Measurements from ENCODE around the gene DPY19L1. TPM values are rescaled to one million over a fixed set of nuclear protein-coding genes. Genes with fewer than 3 reads are reported as not detected.
"Not testable (repeated sequence)": the region's sequence is repeated elsewhere in the genome, so short reads cannot be mapped to it uniquely, and the experiment has no call there.

The DPY19L1 gene
- total RNA-seq, 1 experiment from 2014 or later, result 32.8 TPM

- H3F3A ChIP-seq (ENCODE audit: insufficient read depth, low read depth); H3K79me2 ChIP-seq (ENCODE audit: low read depth); H3K4me2 ChIP-seq; H3K36me3 ChIP-seq (ENCODE audit: low read depth); H3K27ac ChIP-seq; H3K9me3 ChIP-seq (ENCODE audit: insufficient read depth, low read depth); DNase-seq; H3K4me3 ChIP-seq; CTCF ChIA-PET; H3K9me2 ChIP-seq (ENCODE audit: insufficient read depth); H3K4me1 ChIP-seq (replicated peaks; ENCODE audit: insufficient read depth); H2AFZ ChIP-seq; intact Hi-C loops (cut with micrococcal nuclease; ENCODE audit: unreplicated experiment); H3K27me3 ChIP-seq (ENCODE audit: insufficient read depth, low read depth); POLR2A ChIA-PET (ENCODE audit: unreplicated experiment); BruUV-seq (replicated peaks); H4K20me1 ChIP-seq (ENCODE audit: insufficient read depth): not testable (repeated sequence)
Measured at GRCh38 chr7:34919038-34919437, 118.2 kb downstream of the DPY19L1 start.

GRCh38 chr7:34918198-34918861 lies 119.0 kb downstream of the DPY19L1 start:
- H3K4me1 ChIP-seq (replicated peaks; ENCODE audit: insufficient read depth); H3K27ac ChIP-seq; H2AFZ ChIP-seq; intact Hi-C loops (cut with micrococcal nuclease; ENCODE audit: unreplicated experiment); H3K4me2 ChIP-seq; POLR2A ChIA-PET (ENCODE audit: unreplicated experiment); CTCF ChIA-PET; DNase-seq; H3K4me3 ChIP-seq; H3K36me3 ChIP-seq (ENCODE audit: low read depth); H3F3A ChIP-seq (ENCODE audit: insufficient read depth, low read depth); H3K79me2 ChIP-seq (ENCODE audit: low read depth); H4K20me1 ChIP-seq (ENCODE audit: insufficient read depth); H3K9me3 ChIP-seq (ENCODE audit: insufficient read depth, low read depth); H3K9me2 ChIP-seq (ENCODE audit: insufficient read depth); BruUV-seq (replicated peaks); H3K27me3 ChIP-seq (ENCODE audit: insufficient read depth, low read depth): not testable (repeated sequence)

GRCh38 chr7:34917515-34917914 lies 119.8 kb downstream of the DPY19L1 start:
- H3K4me2 ChIP-seq; H2AFZ ChIP-seq; H3K9me2 ChIP-seq (ENCODE audit: insufficient read depth); H3K36me3 ChIP-seq (ENCODE audit: low read depth); CTCF ChIA-PET; BruUV-seq (replicated peaks); H3F3A ChIP-seq (ENCODE audit: insufficient read depth, low read depth); POLR2A ChIA-PET (ENCODE audit: unreplicated experiment); DNase-seq; H3K27me3 ChIP-seq (ENCODE audit: insufficient read depth, low read depth); H3K27ac ChIP-seq; H3K4me3 ChIP-seq; H4K20me1 ChIP-seq (ENCODE audit: insufficient read depth); H3K79me2 ChIP-seq (ENCODE audit: low read depth); intact Hi-C loops (cut with micrococcal nuclease; ENCODE audit: unreplicated experiment); H3K4me1 ChIP-seq (replicated peaks; ENCODE audit: insufficient read depth); H3K9me3 ChIP-seq (ENCODE audit: insufficient read depth, low read depth): not testable (repeated sequence)

GRCh38 chr7:34916267-34916666 lies 121.0 kb downstream of the DPY19L1 start:
- BruUV-seq (replicated peaks), result no TSS peak

More at GRCh38 chr7:34916267-34916666, 121.0 kb downstream of the DPY19L1 start:
- ChIA-PET CTCF (no interaction called here), POLR2A (ENCODE audit: unreplicated experiment) (no interaction called here)
- Histone ChIP-seq H3K27me3 (ENCODE audit: insufficient read depth, low read depth) (0 out of 2 replicates have a peak, but pooled peaks cover 2% of the 10 kb centered on the region), H3K36me3 (ENCODE audit: low read depth) (no peaks in the 10 kb centered on the region), H3K4me2 (no peak overlapping the region), H3F3A (ENCODE audit: insufficient read depth, low read depth) (no peaks in the 10 kb centered on the region), H3K4me3 (no peak overlapping the region), H3K27ac (no peak overlapping the region), H4K20me1 (ENCODE audit: insufficient read depth) (no peaks in the 10 kb centered on the region), H3K79me2 (ENCODE audit: low read depth) (no peaks in the 10 kb centered on the region), H3K9me2 (ENCODE audit: insufficient read depth) (no peaks in the 10 kb centered on the region), H2AFZ (no peak overlapping the region), H3K9me3 (ENCODE audit: insufficient read depth, low read depth) (peaks cover 8% of the 10 kb centered on the region; the same call in 1 of the 2 replicates), H3K4me1 (replicated peaks; ENCODE audit: insufficient read depth) (no peaks in the 10 kb centered on the region)
- intact Hi-C loops (cut with micrococcal nuclease; ENCODE audit: unreplicated experiment), result no loop called here
- no peak for DNase-seq
- TF ChIP-seq EZH2 (IDR thresholded peaks at IDR 0.05; ENCODE audit: low read depth) (no peak), CTCF (conservative IDR thresholded peaks at IDR 0.05) (no peak)

Measured in PC-9 (cell line).